B cell (primary cell): Measurements from ENCODE around the gene SF1. TPM values are rescaled to one million over a fixed set of nuclear protein-coding genes. Genes with fewer than 3 reads are reported as not detected.
A peak's percentile ranks its signal among the peaks of the same experiment; 100 is the strongest.

Experiments
- ATAC-seq: fragments of 200-7000 bp; cut with Tn5 transposase; one replicate; pipeline ENCODE4 v1.10.0; 2021; ENCODE audit warnings: low read depth, mild to moderate bottlenecking, moderate number of reproducible peaks, moderate library complexity
- CTCF ChIA-PET: fragments of 350-600 bp; sonication (Branson Sonifier 250); formaldehyde crosslinking; loops from one replicate; lab custom pipeline; 2021; ENCODE audit warnings: antibody characterized with exemption, inconsistent platforms; lab: Charles Lee
- POLR2A ChIA-PET: fragments of 350-600 bp; sonication (Branson Sonifier 250); formaldehyde crosslinking; loops from one replicate; lab custom pipeline; 2021; ENCODE audit warnings: antibody characterized with exemption; lab: Charles Lee
- DNase-seq: peaks from one replicate; pipeline ENCODE4 v3.0.0; 2013
- H2AFZ ChIP-seq: 2 replicates; pipeline ENCODE4 v1.6.1; 2012; ENCODE audit warnings: mild to moderate bottlenecking, low read depth, low read length; ENCODE audit not compliant: insufficient read depth, poor library complexity, severe bottlenecking
- H3K27ac ChIP-seq, 2 donors: 1 replicate in 1 of 2; 2 replicates in 1 of 2; pipeline ENCODE4 v1.5.1; 2012 to 2013; ENCODE audit warnings: low read length in 2 of 2, mild to moderate bottlenecking in 2 of 2, moderate library complexity in 1 of 2
- H3K27me3 ChIP-seq, 4 experiments: fragments of 200-600 bp in 1 of 4; sonication (generic) in 1 of 4; replicated peaks in 1 of 4; 1 replicate in 2 of 4; 2 replicates in 2 of 4; pipeline versions ENCODE4 v1.6.1 to v1.7.0; 2013 to 2016; ENCODE audit warnings: low read length in 3 of 4, mild to moderate bottlenecking in 2 of 4, mixed read lengths in 1 of 4, moderate library complexity in 1 of 4; ENCODE audit not compliant: insufficient read depth in 4 of 4, control insufficient read depth in 3 of 4; ENCODE audit errors: control extremely low read depth in 1 of 4
- H3K36me3 ChIP-seq, 2 experiments: replicated peaks in 1 of 2; 1 replicate in 1 of 2; 2 replicates in 1 of 2; pipeline versions ENCODE4 v1.6.1 to v1.7.1; 2013; ENCODE audit warnings: low read length in 1 of 2; ENCODE audit not compliant: insufficient read depth in 2 of 2, control insufficient read depth in 1 of 2; ENCODE audit errors: control extremely low read depth in 1 of 2, extremely low read depth in 1 of 2
- H3K4me1 ChIP-seq, 2 donors: fragments of 200-600 bp in 1 of 2; sonication (generic) in 1 of 2; 1 replicate in 1 of 2; 2 replicates in 1 of 2; pipeline versions ENCODE4 v1.5.1 to v1.6.1; 2013 to 2017; ENCODE audit warnings: low read length in 2 of 2; ENCODE audit not compliant: control insufficient read depth in 2 of 2, insufficient read depth in 2 of 2
- H3K4me2 ChIP-seq: replicated peaks from 2 replicates; pipeline ENCODE3; 2012; ENCODE audit warnings: mild to moderate bottlenecking, low read depth, low read length; ENCODE audit not compliant: poor library complexity, severe bottlenecking
- H3K4me3 ChIP-seq, 5 experiments: fragments of 200-600 bp in 1 of 5; sonication (generic) in 1 of 5; 1 replicate in 3 of 5; 2 replicates in 2 of 5; pipeline versions ENCODE4 v1.5.1 to v1.7.0; 2011 to 2016; ENCODE audit warnings: low read length in 4 of 5, mild to moderate bottlenecking in 4 of 5, low read depth in 2 of 5, control low read depth in 1 of 5, moderate library complexity in 1 of 5; ENCODE audit not compliant: insufficient read depth in 1 of 5; ENCODE audit errors: control extremely low read depth in 1 of 5, extremely low read depth in 1 of 5
- H3K79me2 ChIP-seq: fragments of 200-600 bp; sonication (generic); one replicate; pipeline ENCODE4 v1.6.0; 2016; ENCODE audit warnings: low read length; ENCODE audit not compliant: control insufficient read depth, insufficient read depth
- H3K9ac ChIP-seq: fragments of 200-600 bp; sonication (generic); 2 replicates; pipeline ENCODE4 v1.6.1; 2017; ENCODE audit warnings: mild to moderate bottlenecking, low read length, moderate library complexity
- H3K9me3 ChIP-seq, 3 donors: one replicate each; pipeline versions ENCODE4 v1.6.1 to v1.7.1; 2013; ENCODE audit warnings: low read length in 2 of 3; ENCODE audit not compliant: control insufficient read depth in 2 of 3, insufficient read depth in 1 of 3; ENCODE audit errors: control extremely low read depth in 1 of 3
- H4K20me1 ChIP-seq: 2 replicates; pipeline ENCODE4 v1.6.0; 2012; ENCODE audit warnings: mild to moderate bottlenecking, low read length; ENCODE audit not compliant: insufficient read depth, control insufficient read depth, poor library complexity, severe bottlenecking
- H3K27ac Mint-ChIP-seq: one replicate; pipeline ENCODE4 v1.8.0; 2021; ENCODE audit warnings: mixed read lengths
- H3K27me3 Mint-ChIP-seq: one replicate; pipeline ENCODE4 v1.8.0; 2021; ENCODE audit warnings: mixed read lengths
- H3K4me1 Mint-ChIP-seq: one replicate; pipeline ENCODE4 v1.8.0; 2021; ENCODE audit warnings: mixed read lengths
- H3K4me3 Mint-ChIP-seq: one replicate; pipeline ENCODE4 v1.8.0; 2021; ENCODE audit warnings: mixed read lengths
- H3K9me3 Mint-ChIP-seq: one replicate; pipeline ENCODE4 v1.8.0; 2022; ENCODE audit warnings: mixed read lengths; ENCODE audit not compliant: insufficient read depth
- CTCF ChIP-seq: fragments of 200-600 bp; IDR thresholded peaks from one replicate; pipeline ENCODE4 v1.8.0; 2022; ENCODE audit warnings: antibody characterized with exemption, mild to moderate bottlenecking
- EZH2 ChIP-seq: IDR thresholded peaks from 2 replicates; pipeline ENCODE4 v1.6.1; 2012; ENCODE audit warnings: borderline replicate concordance, low read depth, mild to moderate bottlenecking, moderate library complexity, low read length; ENCODE audit not compliant: insufficient read depth, poor library complexity, severe bottlenecking
- WGBS: methylation state at CpG from one replicate; pipeline ENCODE4 v1.1.5; 2013; ENCODE audit warnings: missing lambda C conversion rate; ENCODE audit not compliant: insufficient coverage; 5-methylcytosine and 5-hydroxymethylcytosine counted together
- intact Hi-C: fragments of 100-400 bp; cut with micrococcal nuclease; formaldehyde crosslinking; loops from one replicate; pipeline ENCODE4 v1.10.0; 2022
- polyA plus RNA-seq: library from polyadenylated mRNA; depleted of rRNA; stranded (reverse); fragments of >200 nt; gene quantifications from 2 replicates; pipeline ENCODE4 v1.2.3, GENCODE V29; 2012
- total RNA-seq, 2 donors: library from RNA; stranded (reverse); fragments of 120-200 nt in 1 of 2; gene quantifications; 1 replicate in 1 of 2; 2 replicates in 1 of 2; pipeline versions ENCODE4 v1.2.3 to v1.2.4, GENCODE V29; 2013 to 2022

SF1 gene
- total and polyA plus RNA-seq, 2 donors (not counting 1 experiment from before 2014, with no cell fraction given), result 369 to 931 TPM

DNA sequence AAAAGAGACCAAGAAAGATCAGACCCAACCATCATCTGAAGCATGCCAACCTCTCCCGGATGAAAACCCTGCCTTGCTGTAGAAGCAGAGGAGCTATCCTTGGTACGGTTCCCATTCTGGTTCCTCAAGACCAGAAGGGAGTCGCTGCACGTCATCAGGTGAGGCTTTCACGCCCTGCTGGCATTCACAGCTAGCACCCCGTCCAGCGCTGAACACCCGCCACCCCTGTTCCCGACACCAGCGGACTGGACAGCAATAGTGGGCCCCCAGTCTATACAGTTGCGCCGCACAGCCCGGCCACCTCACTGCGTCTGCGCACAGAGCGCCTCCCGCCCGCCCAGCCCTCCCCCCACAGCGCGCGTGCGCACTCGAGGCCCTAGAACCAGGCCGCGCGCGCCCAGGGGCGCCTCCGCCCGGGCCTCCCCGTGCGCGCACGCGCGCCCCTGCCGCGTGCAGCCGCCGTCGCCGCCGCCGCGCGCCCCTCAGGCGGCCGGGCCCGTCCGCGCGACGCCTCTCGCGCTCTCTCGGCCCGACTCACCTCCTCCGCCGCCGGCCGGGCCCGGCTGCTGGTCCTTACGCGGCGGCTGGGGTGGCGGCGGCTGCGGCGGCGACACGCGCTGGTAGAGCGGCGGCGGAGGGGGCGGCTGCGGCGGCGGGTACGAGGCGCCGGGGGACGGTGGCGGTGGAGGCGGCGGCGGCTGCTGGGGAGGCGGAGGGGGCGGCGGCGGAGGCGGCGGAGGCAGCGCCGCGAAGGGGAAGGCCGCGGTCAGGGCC, 706 bp downstream of the SF1 start:
- H3K27me3 ChIP-seq, result no peaks in the 10 kb centered on the region
- Mint-ChIP-seq H3K4me1 (peaks cover 80% of the 10 kb centered on the region), H3K9me3 (no peaks in the 10 kb centered on the region), H3K4me3 (peak overlapping the region; percentile 95), H3K27ac (peak overlapping the region; percentile 91), H3K27me3 (no peaks in the 10 kb centered on the region)
- peaks cover 3 to 48% of the 10 kb centered on the region in 2 experiments for H3K36me3 ChIP-seq
- CTCF ChIA-PET, result interaction anchor here (1.1 to 5.9 kb wide), 10 partner anchors 9 to 92 kb away, joined by 3 to 74 read pairs (median 6); partner anchors contain the start of genes MEN1 and RASGRP2
- H4K20me1 ChIP-seq, result peaks cover 45% of the 10 kb centered on the region
- peak overlapping the region; percentile 95 to 98 for H3K27ac ChIP-seq
- peak overlapping the region; percentile 79 to 92 (median 82) for H3K4me3 ChIP-seq
- WGBS, result under 1% methylated on average over 94 of the region's 98 CpGs
- no peak overlapping the region for H2AFZ ChIP-seq
- POLR2A ChIA-PET, result interaction anchor here (0.9 to 6.9 kb wide), 8 partner anchors 10 to 460 kb away, joined by 3 to 149 read pairs (median 6); partner anchors contain the start of genes CCDC88B, MAP4K2, PRDX5 and RASGRP2
- peak; percentile 3 for ATAC-seq
- intact Hi-C loops, result loop anchor here (1.0 to 5.0 kb wide), 5 partner anchors 15 to 340 kb away; partner anchors contain the start of genes ARL2, CDC42BPG and ZNHIT2
- DNase-seq, result peak; percentile 91
- H3K9me3 ChIP-seq, result no peaks in the 10 kb centered on the region
- peak overlapping the region; percentile 76 for H3K4me2 ChIP-seq
- H3K79me2 ChIP-seq, result peaks cover 61% of the 10 kb centered on the region
- peaks cover 63 to 73% of the 10 kb centered on the region in 2 donors for H3K4me1 ChIP-seq
- TF ChIP-seq CTCF, result no peak
- no peak for TF ChIP-seq EZH2
- H3K9ac ChIP-seq, result peak overlapping the region; percentile 85
